HG03025 (cell line): ENCODE measurements around the gene TGFB1.
"Not testable (repeated sequence)": the region's sequence is repeated elsewhere in the genome, so short reads cannot be mapped to it uniquely, and the experiment has no call there.

ENCODE experiments used
- ATAC-seq: cut with Tn5 transposase; IDR thresholded peaks from one replicate; pipeline ENCODE4 v1.9.1; 2021; ENCODE audit warnings: mild to moderate bottlenecking, moderate library complexity; ENCODE audit not compliant: unreplicated experiment, low FRiP score

TGFB1 gene

DNA sequence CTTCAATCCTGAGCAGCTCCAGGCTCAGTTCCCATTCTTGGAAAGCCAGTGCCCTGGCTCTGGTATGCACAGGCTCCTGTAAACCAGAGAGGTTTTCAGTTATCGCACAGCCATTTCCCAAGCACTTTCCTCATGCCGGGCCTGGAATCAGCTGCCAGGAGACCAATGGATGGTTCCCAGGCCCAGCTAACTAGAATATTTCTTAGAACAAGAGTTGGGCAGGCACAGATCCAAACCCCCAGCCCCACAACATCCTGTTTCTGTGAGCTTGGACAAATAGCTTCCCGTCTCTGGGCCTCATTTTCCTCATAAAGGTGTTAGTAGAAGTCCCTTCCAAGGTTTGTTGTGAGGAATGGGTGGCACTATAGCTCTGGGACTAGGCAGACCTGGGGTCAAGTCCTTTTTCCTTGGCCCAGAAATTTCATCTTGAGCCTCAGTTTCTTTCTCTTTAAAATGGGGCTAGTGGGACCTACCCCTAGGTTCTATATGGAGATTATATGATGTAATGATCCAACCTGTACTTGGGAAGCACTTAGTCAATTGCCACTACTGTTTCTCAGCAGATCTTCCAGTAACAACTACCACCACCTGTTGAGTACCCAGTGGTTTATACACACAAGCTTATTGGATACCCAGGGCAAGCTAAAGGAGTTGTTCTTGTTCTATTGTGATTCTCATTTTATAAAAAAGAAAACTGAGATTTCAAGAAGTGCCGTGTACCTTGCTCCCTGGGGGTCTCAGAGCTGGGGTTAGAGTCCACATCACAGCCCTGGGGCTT is 48.8 kb downstream of the TGFB1 start:
- no peak for ATAC-seq

GRCh38 chr19:41303954-41304353 is 49.8 kb downstream of the TGFB1 start:
- ATAC-seq, result no peak

DNA sequence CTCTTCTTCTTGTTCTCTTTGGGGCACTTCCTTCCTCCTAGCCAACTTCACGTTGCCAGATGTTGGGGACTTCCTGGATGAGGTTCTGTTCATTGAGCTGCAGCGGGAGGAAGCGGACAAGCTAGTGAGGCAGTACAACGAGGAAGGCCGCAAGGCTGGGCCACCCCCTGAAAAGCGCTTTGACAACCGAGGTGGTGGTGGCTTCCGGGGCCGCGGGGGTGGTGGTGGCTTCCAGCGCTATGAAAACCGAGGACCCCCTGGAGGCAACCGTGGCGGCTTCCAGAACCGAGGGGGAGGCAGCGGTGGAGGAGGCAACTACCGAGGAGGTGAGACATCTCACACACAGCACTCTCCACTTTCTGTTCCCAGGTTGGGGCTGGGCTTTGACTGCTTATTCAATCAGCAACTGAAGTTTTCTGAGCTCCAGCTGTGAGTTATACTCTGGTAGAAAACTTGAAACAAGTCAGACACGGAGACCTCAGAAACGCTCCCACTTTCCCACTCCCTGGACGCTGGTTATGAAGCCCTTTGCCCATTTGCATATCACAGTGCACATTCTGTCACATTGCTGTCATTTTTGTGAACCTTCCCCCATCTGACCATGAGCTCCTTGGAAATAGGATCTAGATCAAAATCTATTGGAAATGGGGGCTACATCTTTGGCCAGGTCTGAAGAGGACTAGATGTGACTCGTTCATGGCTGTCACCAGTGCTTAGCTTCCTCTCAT is 50.9 kb downstream of the TGFB1 start:
- ATAC-seq, result no peak

DNA sequence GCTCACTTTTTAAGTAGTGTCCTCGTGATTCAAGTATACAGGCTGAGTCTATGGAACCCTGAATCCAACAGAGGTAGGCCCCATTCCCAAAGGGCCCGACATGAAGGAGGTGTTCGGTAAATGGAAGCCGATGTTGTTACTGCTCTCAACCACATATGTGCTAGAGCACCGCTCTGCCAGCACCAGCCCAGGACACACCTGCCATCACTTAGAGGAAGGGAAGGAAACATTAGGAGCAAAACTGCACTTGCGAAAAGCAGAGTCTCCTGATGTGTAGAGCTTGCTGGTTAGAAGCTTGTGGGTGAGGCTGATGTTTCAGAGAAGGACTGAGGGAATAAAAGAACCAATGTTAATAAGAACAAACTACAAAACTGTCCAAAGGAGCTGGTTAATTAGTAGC is 53.2 kb downstream of the TGFB1 start:
- ATAC-seq, result no peak

DNA sequence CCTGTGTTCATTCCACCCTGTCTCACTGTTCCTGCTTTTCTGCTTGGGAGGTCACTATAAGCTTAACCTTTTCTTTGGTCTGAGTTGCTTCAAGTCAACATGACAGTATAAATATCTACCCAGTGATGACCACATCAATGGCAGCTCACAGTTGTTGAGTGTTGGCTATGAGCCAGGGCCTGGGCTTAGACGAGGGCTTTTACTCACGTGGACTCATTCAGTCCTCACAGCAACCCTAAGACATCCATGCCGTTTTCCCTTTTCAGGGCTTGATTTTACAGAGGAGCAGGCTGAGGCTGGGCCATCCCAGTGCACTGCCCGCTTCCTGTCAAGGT is 54.0 kb downstream of the TGFB1 start:
- ATAC-seq, result no peak

DNA sequence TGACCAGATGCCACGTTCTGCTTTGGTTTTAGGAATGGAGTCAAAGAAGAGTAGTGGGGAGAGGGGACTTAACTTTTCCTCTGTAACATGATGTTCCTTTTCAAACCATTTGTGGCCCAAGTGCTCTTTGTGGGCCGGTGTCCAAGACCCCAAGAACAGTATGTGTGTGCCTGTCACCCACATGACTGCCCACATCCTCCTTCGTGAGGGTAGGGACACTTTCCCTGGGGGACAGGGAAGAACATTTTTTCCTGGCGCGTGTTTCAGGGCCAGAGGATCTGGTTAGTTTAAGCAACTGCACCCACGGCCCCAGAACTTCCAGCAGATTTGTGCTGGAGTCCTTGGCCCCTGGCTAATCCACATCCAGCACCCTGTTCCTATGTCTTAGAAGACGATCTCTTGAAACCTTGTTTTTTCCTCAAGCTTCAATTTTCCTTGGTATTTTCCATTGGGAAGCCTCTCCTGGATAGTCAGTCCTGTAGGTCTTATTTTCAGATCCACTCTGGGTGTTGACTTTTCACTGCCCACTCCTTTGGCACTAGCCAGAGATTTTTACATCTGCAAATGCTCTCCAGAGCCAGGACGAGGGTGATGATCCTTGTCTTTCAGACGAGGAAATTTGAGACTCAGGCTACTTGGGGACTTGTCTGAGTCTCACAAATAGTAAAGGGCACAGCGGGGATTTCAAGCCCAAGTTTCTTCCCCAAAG is 54.5 kb downstream of the TGFB1 start:
- no peak for ATAC-seq

DNA sequence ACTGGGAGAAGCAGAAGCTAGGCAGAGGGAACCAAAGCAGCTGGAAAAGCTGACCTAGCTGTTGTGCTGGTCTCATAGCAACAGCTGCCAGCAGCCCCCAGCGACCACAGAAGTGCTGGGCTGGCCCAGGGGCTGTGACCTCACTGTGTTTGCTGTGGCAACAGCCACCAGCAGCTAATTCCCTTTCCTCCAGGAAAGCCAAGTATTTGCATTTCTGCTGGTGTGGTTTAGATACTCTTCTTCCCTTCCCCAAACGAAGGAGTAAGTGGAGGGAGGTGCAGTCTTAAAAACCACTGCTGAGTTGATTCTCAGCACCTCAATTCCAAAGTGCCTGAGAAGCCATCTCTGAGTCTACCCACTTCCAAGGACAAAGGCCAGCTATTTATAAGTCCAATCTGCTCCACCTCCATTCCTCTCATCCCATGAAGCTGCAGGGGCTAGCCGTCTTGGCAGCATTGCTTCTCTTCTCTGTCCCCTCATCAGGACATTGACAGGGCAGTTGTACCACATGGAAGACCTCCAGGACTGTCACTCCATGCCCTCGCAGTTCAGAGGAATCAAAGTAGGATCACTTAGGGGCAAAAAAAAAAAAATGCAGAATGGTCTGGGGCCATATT is 55.3 kb downstream of the TGFB1 start:
- ATAC-seq, result no peak

DNA sequence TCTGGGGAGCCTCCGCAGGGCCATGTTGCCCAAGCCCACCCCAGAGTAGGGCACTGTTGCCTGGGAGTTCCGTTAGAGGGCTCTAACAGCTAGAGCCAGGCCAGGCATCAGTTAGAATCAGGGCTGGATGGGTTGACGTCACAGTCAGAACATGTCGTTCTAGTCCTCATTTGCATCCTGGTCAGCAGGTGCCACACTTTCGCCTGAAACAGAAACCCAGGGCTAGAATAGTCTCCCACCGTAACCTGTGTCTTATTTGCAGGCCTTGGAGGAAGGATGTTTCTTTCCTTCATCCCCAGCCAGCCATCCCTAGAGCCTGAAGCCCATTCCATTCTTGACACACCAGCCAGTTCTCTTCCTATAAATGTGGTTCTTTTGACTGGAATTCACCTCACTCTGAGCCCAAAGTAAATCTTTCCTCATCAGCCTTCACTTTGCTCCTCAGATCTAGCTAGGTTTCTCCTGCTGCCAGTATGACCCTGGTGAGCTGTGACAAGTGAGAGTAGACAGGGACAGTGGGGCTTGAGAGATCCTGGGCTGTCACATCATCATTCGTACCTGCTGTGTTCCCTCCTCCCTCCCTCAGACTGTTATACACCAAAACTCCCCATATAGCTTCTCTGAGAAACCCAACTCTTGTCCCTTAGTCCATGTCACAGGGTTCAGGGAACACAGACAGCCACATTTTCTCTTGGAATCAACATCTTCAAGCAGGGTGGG is 55.9 kb downstream of the TGFB1 start:
- peak; percentile 40 for ATAC-seq

DNA sequence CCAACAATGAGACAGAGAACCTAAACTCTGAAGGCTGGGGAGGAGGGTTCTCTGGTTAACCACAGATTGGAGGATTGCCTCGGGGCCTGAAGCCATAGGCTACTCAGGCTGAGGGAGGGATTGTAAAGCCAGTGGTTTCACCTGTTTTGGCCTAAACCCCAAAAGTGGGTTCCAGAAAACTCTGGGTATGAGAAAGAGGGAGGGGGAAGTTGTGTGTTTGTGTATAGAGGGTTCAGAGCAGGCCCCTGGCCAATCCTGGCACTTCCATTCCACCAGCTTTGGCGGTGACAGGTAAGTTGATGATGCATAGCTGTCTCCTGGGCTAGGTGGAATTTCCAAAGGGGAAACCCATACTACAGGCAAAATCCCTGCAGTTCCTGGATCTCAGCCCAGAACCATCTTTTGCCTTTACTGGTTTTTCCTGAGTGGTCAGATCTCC is 57.3 kb downstream of the TGFB1 start:
- no peak for ATAC-seq

DNA sequence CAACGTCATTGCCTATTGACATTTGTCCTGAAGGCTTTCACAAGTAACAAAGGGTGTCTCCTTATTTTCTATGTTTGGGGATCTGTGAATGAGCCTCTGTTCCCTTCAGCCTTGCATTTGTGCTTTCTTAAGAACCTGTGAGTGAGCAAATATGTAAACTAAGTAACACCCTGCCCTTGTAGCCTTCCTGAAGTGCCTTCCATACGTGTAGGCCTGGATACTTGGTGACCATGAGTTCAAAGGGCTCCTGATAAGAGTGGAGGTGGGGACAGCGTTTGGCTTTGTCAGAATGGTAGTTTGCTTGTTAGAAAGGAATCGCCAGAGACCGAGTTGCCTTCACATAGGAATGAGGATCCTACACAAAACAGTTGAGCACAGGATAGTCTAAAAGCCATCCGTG is 58.2 kb downstream of the TGFB1 start:
- ATAC-seq, result no peak

GRCh38 chr19:41294393-41294792 is 59.3 kb downstream of the TGFB1 start:
- no peak for ATAC-seq

DNA sequence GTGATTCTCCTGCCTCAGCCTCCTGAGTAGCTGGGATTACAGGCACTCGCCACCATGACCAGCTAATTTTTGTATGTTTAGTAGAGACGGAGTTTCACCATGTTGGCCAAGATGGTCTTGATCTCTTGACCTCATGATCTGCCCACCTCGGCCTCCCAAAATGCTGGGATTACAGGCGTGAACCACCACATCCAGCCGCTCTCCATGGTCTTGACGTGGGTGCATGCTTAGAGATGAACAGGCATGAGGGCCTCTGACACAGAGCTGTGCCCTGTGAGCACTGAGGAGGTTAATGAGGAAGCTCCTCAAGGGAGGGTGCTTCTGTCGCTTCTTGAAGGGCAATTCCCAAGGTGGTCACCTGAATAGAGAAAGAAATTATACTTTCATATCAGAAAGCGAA is 63.9 kb downstream of the TGFB1 start:
- not testable (repeated sequence) for ATAC-seq

DNA sequence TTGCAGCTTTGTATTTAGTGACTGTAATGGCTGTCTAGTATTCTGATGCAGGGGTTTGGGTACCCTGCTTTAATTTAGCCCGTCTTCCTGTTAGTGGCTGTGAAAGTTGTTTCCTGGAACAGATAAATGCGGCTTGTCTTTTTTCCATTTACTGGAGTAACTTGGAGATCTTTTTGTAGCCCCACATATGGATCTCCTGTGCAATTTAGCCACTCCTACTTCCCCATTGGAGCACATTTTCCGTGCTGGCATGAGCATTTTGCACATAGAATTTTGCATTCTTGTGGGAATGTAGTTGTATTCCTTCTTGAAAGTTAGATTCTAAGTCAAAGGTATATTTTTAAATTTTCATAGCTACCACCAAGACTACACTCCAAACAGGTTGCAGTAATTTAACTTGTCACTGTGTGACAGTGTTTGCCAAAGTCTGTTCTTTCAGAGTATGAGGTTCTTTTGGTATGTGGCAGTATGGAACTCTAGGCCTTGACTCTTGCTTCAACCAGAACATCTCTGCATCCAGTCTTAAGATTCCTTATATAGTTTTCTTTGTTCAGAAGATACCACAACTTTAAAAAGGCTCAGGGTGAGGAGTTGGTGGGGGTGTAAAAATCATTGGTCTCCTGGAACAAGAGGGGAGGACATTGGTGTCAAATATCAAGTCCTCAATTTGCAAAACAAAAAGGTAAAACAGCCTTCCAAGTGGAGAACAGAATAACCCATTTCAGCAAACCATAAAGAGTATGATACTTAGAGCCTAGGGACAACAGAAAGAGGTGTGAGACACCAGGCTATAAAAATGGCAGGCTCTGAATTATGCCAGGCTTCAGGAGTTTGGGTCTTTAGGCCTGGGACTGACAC is 64.8 kb downstream of the TGFB1 start:
- no peak for ATAC-seq
